A549 (cell line): ENCODE data around the gene TNFRSF13B. TPM values are rescaled to one million over a fixed set of nuclear protein-coding genes. Genes with fewer than 3 reads are reported as not detected.
"Not testable (repeated sequence)": the region's sequence is repeated elsewhere in the genome, so short reads cannot be mapped to it uniquely, and the experiment has no call there.

ENCODE experiments used
- ATAC-seq, 2 experiments: fragments of 200-7000 bp in 1 of 2; fragments of >200 bp in 1 of 2; cut with Nextera tagmentation in 1 of 2; cut with Tn5 transposase in 1 of 2; 3 replicates each; pipeline versions ENCODE4 v1.8.0 to v1.9.1; 2018 to 2020; ENCODE audit warnings: mild to moderate bottlenecking in 1 of 2, moderate library complexity in 1 of 2
- CTCF ChIA-PET: fragments of 300-600 bp; sonication (Branson Sonifier 250); formaldehyde crosslinking; extraction: SDS; loops from one replicate; lab custom pipeline; 2021; ENCODE audit warnings: antibody characterized with exemption, inconsistent platforms; lab: Yijun Ruan, JAX
- POLR2A ChIA-PET: fragments of 350-600 bp; formaldehyde crosslinking; extraction: SDS; loops from one replicate; lab custom pipeline; 2021; ENCODE audit warnings: antibody characterized with exemption, inconsistent platforms; lab: Yijun Ruan, JAX
- DNase-seq, 2 experiments: peaks; one replicate each; pipeline versions ENCODE4 v3.0.0 to v3.0.0-alpha.2; 2011 to 2016; ENCODE audit warnings: low read depth in 1 of 2, low spot score in 1 of 2
- FAIRE-seq: peaks from 2 replicates; lab custom pipeline; 2011; peaks lifted over from hg19 to GRCh38; lab: Jason Lieb, UNC
- H3K27ac ChIP-seq, 2 experiments: fragments of >200 bp; sonication (Bioruptor Twin); formaldehyde crosslinking; 3 replicates each; pipeline ENCODE4 v1.5.1; 2016 to 2017
- H3K4me1 ChIP-seq: fragments of >200 bp; sonication (Bioruptor Twin); formaldehyde crosslinking; 3 replicates; pipeline ENCODE4 v1.6.1; 2016
- H3K4me2 ChIP-seq: fragments of >200 bp; sonication (Bioruptor Twin); formaldehyde crosslinking; 3 replicates; pipeline ENCODE4 v1.6.1; 2016
- H3K4me3 ChIP-seq: fragments of >200 bp; sonication (Bioruptor Twin); formaldehyde crosslinking; 3 replicates; pipeline ENCODE4 v1.5.1; 2016
- H3K9me3 ChIP-seq: fragments of >200 bp; sonication (Bioruptor Twin); formaldehyde crosslinking; 3 replicates; pipeline ENCODE4 v1.6.1; 2016
- CEBPB ChIP-seq, 2 experiments: fragments of >200 bp in 1 of 2; sonication (Bioruptor Twin) in 1 of 2; formaldehyde crosslinking in 1 of 2; IDR thresholded peaks; 2 replicates each; pipeline ENCODE4 v1.6.1; 2012 to 2016
- EHF ChIP-seq: fragments of 250-450 bp; sonication (Bioruptor Pico); IDR thresholded peaks from 2 replicates; pipeline ENCODE4 v1.5.0; 2020; ENCODE audit warnings: mild to moderate bottlenecking
- ESRRA ChIP-seq: fragments of 150-350 bp; IDR thresholded peaks from 2 replicates; pipeline ENCODE4 v1.6.1; 2014; ENCODE audit warnings: mild to moderate bottlenecking, low read length, borderline replicate concordance
- FOSB ChIP-seq: fragments of 250-450 bp; sonication (Bioruptor Pico); IDR thresholded peaks from 2 replicates; pipeline ENCODE4 v1.5.0; 2020; ENCODE audit warnings: mild to moderate bottlenecking, moderate library complexity
- FOSL2 ChIP-seq, 2 experiments: fragments of 450-650 bp in 1 of 2; fragments of >200 bp in 1 of 2; sonication (Bioruptor Twin) in 1 of 2; formaldehyde crosslinking; IDR thresholded peaks; 2 replicates each; pipeline versions ENCODE4 v1.5.0 to v1.6.1; 2016 to 2020; ENCODE audit warnings: mild to moderate bottlenecking in 1 of 2, moderate library complexity in 1 of 2
- HOXB13 ChIP-seq: fragments of 250-450 bp; sonication (Bioruptor Pico); IDR thresholded peaks from 2 replicates; pipeline ENCODE4 v1.5.0; 2020; ENCODE audit warnings: low read depth, mild to moderate bottlenecking, moderate library complexity
- NFE2L2 ChIP-seq: fragments of 150-350 bp; conservative IDR thresholded peaks from 2 replicates; pipeline ENCODE4 v1.6.1; 2014; ENCODE audit warnings: low read length
- NR3C1 ChIP-seq: fragments of >200 bp; sonication (Bioruptor Twin); formaldehyde crosslinking; IDR thresholded peaks from 3 replicates; pipeline ENCODE4 v1.6.1; 2017
- POLR2A ChIP-seq: IDR thresholded peaks from 2 replicates; pipeline ENCODE4 v1.6.1; 2012; ENCODE audit warnings: mild to moderate bottlenecking, low read length
- RARB ChIP-seq: fragments of 250-450 bp; sonication (Bioruptor Pico); IDR thresholded peaks from 2 replicates; pipeline ENCODE4 v1.8.0; 2021; ENCODE audit warnings: mild to moderate bottlenecking, moderate library complexity
- RFX5 ChIP-seq: fragments of 450-650 bp; IDR thresholded peaks from 2 replicates; pipeline ENCODE4 v1.7.1; 2014; ENCODE audit warnings: antibody characterized with exemption, mild to moderate bottlenecking, moderate library complexity
- RNF2 ChIP-seq: fragments of 200-600 bp; sonication (generic); IDR thresholded peaks from 2 replicates; pipeline ENCODE4 v1.6.1; 2016; ENCODE audit warnings: low read depth, mild to moderate bottlenecking, antibody characterized with exemption, moderate library complexity, borderline replicate concordance
- ZFP36 ChIP-seq: fragments of 450-650 bp; IDR thresholded peaks from 2 replicates; pipeline ENCODE4 v1.6.1; 2014; ENCODE audit warnings: borderline replicate concordance; ENCODE audit not compliant: partially characterized antibody
- ZNF302 ChIP-seq: fragments of 250-450 bp; sonication (Bioruptor Pico); IDR thresholded peaks from 2 replicates; pipeline ENCODE4 v1.9.0; 2021; ENCODE audit warnings: inconsistent platforms, mild to moderate bottlenecking, moderate library complexity
- WGBS: methylation state at CpG from one replicate; pipeline ENCODE4 v1.1.6; 2017; ENCODE audit errors: missing lambda C conversion rate; 5-methylcytosine and 5-hydroxymethylcytosine counted together
- polyA plus RNA-seq, 4 experiments: library from polyadenylated mRNA; depleted of rRNA in 3 of 4; stranded (reverse); fragments of >200 nt; fragmentation: RNase III in 1 of 4; extraction: RNeasy Plus Mini Kit Qiagen cat#74134 plus additional on column Dnase treatment in 1 of 4; gene quantifications; 2 replicates in 3 of 4; 3 replicates in 1 of 4; pipeline ENCODE4 v1.2.3, GENCODE V29; 2011 to 2017
- TF ChIP-seq, protein P1 (sequence below): fragments of 150-350 bp; IDR thresholded peaks from 2 replicates; pipeline ENCODE4 v1.6.1; 2014; ENCODE audit warnings: low read depth, mild to moderate bottlenecking, low read length
- TF ChIP-seq, protein P2 (sequence below): fragments of >200 bp; sonication (Bioruptor Twin); formaldehyde crosslinking; IDR thresholded peaks from 2 replicates; pipeline ENCODE4 v1.6.1; 2016

Gene TNFRSF13B
- polyA plus RNA-seq, 2 of the 4 experiments (the other 2 are of a cell fraction), result not detected

DNA sequence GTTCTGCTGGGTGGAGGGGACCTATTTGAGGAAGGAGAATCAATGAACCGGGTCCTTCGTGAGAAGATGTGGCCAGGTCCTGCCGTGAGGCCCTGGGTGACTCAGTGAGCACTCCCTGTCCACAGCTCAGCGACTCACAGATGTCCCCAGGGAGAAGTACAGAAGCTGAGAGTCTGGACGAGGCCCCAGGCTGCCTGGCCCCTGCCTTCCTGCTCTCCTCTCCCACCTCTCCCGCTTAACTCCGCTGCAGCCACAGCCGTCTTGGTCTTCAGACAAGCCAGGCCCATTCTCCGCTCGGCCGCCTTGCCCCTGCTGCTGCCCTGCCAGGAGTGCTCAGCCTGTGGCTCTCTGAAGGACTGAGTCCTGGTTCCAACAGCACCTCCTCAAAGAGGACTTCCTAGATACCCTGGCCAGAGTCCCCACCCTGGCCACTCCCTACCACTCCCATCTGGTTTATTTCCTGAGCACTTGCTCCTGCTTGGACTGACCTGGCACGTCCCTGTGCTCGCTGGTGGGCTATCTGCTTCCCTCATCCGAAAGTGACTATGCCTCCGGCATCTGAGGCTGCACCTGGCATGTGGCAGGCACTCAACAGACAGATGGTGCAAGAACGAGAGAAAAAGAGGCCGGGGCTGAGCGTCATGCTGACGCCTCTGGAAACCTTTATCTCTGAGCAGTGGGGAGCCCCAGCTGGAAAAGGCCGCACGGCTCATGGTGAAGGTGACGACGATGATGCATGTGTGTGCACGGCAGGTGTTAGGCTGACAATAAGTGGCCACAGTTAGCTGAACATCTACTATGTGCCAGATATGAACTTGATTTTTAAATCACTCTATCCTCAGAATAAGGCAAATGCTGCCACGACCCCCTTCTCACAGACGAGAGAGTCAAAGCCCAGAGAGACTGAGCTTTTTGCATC, 9.2 kb upstream of the TNFRSF13B start:
- H3K9me3 ChIP-seq, result no peaks in the 10 kb centered on the region
- H3K4me3 ChIP-seq, result no peak overlapping the region
- DNase-seq (no peak), ATAC-seq (no peak; a peak in 2 of 6 replicates), FAIRE-seq (no peak)
- WGBS, result 77% methylated on average over 26 of the region's 26 CpGs
- TF ChIP-seq POLR2A, result 0 out of 2 replicates have a peak, but pooled peaks have one; percentile 5
- TF ChIP-seq, protein P1, sequence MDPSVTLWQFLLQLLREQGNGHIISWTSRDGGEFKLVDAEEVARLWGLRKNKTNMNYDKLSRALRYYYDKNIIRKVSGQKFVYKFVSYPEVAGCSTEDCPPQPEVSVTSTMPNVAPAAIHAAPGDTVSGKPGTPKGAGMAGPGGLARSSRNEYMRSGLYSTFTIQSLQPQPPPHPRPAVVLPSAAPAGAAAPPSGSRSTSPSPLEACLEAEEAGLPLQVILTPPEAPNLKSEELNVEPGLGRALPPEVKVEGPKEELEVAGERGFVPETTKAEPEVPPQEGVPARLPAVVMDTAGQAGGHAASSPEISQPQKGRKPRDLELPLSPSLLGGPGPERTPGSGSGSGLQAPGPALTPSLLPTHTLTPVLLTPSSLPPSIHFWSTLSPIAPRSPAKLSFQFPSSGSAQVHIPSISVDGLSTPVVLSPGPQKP, result no peak
- POLR2A ChIA-PET, result no interaction called here
- no peak overlapping the region for H3K4me2 ChIP-seq
- CTCF ChIA-PET, result interaction anchor here (1.2 to 5.0 kb wide), 2 partner anchors 11 to 61 kb away, joined by 3 to 35 read pairs; no protein-coding TSS in a partner anchor
- no peaks in the 10 kb centered on the region for H3K4me1 ChIP-seq
- H3K27ac ChIP-seq, result no peak overlapping the region

DNA sequence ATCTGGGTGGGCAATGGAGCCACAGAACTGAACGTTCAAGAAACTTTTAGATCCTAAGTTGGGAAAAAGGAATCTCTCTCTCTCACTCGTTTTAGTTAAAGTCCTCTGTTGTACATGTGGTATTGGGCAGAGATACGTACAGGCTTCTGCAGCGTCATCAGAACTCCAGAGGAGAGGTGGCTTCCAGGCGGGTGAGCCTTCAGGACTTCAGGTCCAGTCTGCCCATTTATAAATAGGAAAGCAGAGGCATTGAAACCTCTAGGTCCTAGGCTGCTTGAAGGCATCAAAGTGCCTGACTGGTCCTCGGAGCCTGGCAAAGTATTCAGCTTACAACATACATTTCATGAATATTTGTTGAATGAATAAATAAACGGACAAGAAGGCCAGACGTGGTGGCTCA, 8.1 kb upstream of the TNFRSF13B start:
- POLR2A ChIA-PET, result no interaction called here
- no peak overlapping the region for H3K4me2 ChIP-seq
- no peak for FAIRE-seq
- H3K27ac ChIP-seq, result no peak overlapping the region
- TF ChIP-seq ZNF302 (CRISPR knock-in tag) (no peak), HOXB13 (CRISPR knock-in tag) (no peak), FOSL2 (IDR thresholded peaks at IDR 0.05) (no peak), FOSL2 (CRISPR knock-in tag; IDR thresholded peaks at IDR 0.05) (no peak), RFX5 (no peak), RARB (CRISPR knock-in tag) (no peak), EHF (no peak), CEBPB (IDR thresholded peaks at IDR 0.05) (no peak)
- TF ChIP-seq, all 56 proteins: peak for 0
- DNase-seq, result no peak
- 60% methylated on average over 8 of the region's 8 CpGs for WGBS
- Histone ChIP-seq H3K4me1 (no peaks in the 10 kb centered on the region), H3K9me3 (no peaks in the 10 kb centered on the region), H3K4me3 (no peak overlapping the region)
- ATAC-seq, result no peak
- CTCF ChIA-PET, result interaction anchor here (0.6 to 5.0 kb wide), 3 partner anchors 12 to 131 kb away, joined by 3 to 35 read pairs (median 3); no protein-coding TSS in a partner anchor

DNA sequence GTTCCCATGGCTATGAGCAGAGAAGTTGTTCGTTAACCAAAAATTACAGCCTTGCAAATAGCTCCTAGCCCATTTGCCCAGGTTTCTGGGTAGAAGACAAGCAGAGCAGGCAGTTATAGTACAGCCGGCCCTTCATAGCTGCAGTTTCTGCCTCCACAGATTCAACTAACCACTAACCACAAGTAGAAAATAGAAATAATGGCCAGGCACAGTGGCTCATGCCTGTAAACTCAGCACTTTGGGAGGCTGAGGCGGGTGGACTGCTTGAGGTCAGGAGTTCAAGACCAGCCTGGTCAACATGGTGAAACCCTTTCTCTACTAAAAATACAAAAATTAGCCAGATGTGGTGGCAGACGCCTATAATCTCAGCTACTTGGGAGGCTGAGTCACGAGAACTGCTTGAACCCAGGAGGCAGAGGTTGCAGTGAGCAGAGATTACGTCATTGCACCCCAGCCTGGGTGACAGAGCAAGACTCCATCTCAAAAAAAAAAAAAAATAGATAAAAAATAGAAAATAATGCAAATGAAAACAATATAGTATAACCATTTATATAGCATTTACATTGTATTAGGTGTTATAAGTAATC, 7.4 kb upstream of the TNFRSF13B start:
- H3K4me3 ChIP-seq, POLR2A ChIA-PET, H3K9me3 ChIP-seq, DNase-seq, H3K27ac ChIP-seq, FAIRE-seq, ATAC-seq, H3K4me1 ChIP-seq, H3K4me2 ChIP-seq: not testable (repeated sequence)
- WGBS, result 64% methylated on average over 6 of the region's 6 CpGs
- CTCF ChIA-PET, result interaction anchor here (0.6 to 2.4 kb wide), 5 partner anchors 9 to 131 kb away, joined by 3 to 8 read pairs (median 4); no protein-coding TSS in a partner anchor

DNA sequence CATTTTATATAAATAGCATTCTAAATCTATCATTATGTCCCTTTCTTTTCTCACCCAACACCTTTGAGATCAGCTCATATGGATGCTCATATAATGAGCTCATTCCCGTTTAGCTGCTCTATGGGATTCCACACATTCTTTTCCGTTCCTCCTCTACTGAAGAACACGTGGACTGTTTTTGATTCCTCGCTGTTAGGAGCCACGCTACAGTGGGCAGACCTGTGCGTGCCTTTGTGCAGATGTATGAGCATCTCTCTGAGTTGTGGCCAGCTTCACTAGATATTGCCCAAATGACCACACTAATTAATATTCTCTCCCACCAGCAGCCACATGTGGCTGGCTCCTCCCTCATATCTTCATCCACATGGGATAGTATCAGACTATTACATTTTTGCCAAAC, 6.0 kb upstream of the TNFRSF13B start:
- H3K4me1 ChIP-seq, result 0 out of 3 replicates have a peak, but pooled peaks cover 4% of the 10 kb centered on the region
- no peak overlapping the region for H3K4me2 ChIP-seq
- no peak overlapping the region for H3K27ac ChIP-seq
- DNase-seq (no peak), ATAC-seq (no peak), FAIRE-seq (no peak)
- TF ChIP-seq RFX5, result no peak
- TF ChIP-seq ESRRA, result no peak
- TF ChIP-seq RARB (CRISPR knock-in tag), result no peak
- TF ChIP-seq, protein P2, sequence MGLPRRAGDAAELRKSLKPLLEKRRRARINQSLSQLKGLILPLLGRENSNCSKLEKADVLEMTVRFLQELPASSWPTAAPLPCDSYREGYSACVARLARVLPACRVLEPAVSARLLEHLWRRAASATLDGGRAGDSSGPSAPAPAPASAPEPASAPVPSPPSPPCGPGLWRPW, result no peak
- no peak for TF ChIP-seq FOSB (CRISPR knock-in tag)
- TF ChIP-seq ZFP36, result no peak
- no peak for TF ChIP-seq CEBPB (IDR thresholded peaks at IDR 0.05)
- TF ChIP-seq NFE2L2, result no peak
- no peak for TF ChIP-seq RNF2
- no peak for TF ChIP-seq NR3C1
- no peak for TF ChIP-seq FOSL2 (IDR thresholded peaks at IDR 0.05)
- TF ChIP-seq FOSL2 (CRISPR knock-in tag; IDR thresholded peaks at IDR 0.05), result no peak
- POLR2A ChIA-PET, result no interaction called here
- 55% methylated on average over 6 of the region's 6 CpGs for WGBS
- CTCF ChIA-PET, result interaction anchor here (0.9 to 2.4 kb wide), 3 partner anchors 10 to 14 kb away, joined by 4 to 8 read pairs (median 4); no protein-coding TSS in a partner anchor
- no peaks in the 10 kb centered on the region for H3K9me3 ChIP-seq
- H3K4me3 ChIP-seq, result no peak overlapping the region
